Heart right ventricle (tissue), 16 donors: ENCODE data around the gene RSPO4. TPM values are rescaled to one million over a fixed set of nuclear protein-coding genes. Genes with fewer than 3 reads are reported as not detected.

ENCODE experiments used
- ATAC-seq, 8 donors: fragments of 200-7000 bp; cut with Tn5 transposase; one replicate each; pipeline ENCODE4 v1.9.1; 2020; ENCODE audit warnings: mild to moderate bottlenecking in 8 of 8, moderate library complexity in 8 of 8, moderate number of reproducible peaks in 1 of 8
- DNase-seq, 2 donors: peaks; one replicate each; pipeline ENCODE4 v3.0.0-alpha.2; 2020
- H3K27ac ChIP-seq, 10 donors: fragments of 200-600 bp; sonication (generic) in 2 of 10; one replicate each; pipeline versions ENCODE4 v1.5.0 to v1.8.0; 2020 to 2022; ENCODE audit warnings: mild to moderate bottlenecking in 3 of 10
- H3K27me3 ChIP-seq, 7 donors: fragments of 200-600 bp; one replicate each; pipeline ENCODE4 v1.8.0; 2021 to 2022; ENCODE audit warnings: mild to moderate bottlenecking in 2 of 7
- H3K36me3 ChIP-seq, 9 donors: fragments of 200-600 bp; sonication (generic) in 1 of 9; one replicate each; pipeline versions ENCODE4 v1.5.0 to v1.8.0; 2020 to 2022; ENCODE audit warnings: mild to moderate bottlenecking in 2 of 9
- H3K4me1 ChIP-seq, 9 donors: fragments of 200-600 bp; sonication (generic) in 1 of 9; one replicate each; pipeline versions ENCODE4 v1.5.0 to v1.8.0; 2020 to 2022; ENCODE audit warnings: mild to moderate bottlenecking in 4 of 9
- H3K4me3 ChIP-seq, 10 donors: fragments of 200-600 bp; sonication (generic) in 2 of 10; one replicate each; pipeline versions ENCODE4 v1.5.0 to v1.8.0; 2020 to 2022; ENCODE audit warnings: mild to moderate bottlenecking in 7 of 10, moderate library complexity in 2 of 10
- H3K9me3 ChIP-seq, 11 donors: fragments of 200-600 bp in 10 of 11; sonication (generic) in 2 of 11; one replicate each; pipeline versions ENCODE4 v1.5.0 to v1.8.0; 2013 to 2022; ENCODE audit warnings: mild to moderate bottlenecking in 2 of 11, control low read depth in 1 of 11, moderate library complexity in 1 of 11
- CTCF ChIP-seq, 9 donors: fragments of 200-600 bp; sonication (generic) in 2 of 9; IDR thresholded peaks; one replicate each; pipeline versions ENCODE4 v1.5.0 to v1.8.0; 2021 to 2022; ENCODE audit warnings: antibody characterized with exemption in 9 of 9, mild to moderate bottlenecking in 5 of 9, moderate library complexity in 1 of 9
- WGBS, 2 donors: extraction: QIAGEN DNeasy Blood & Tissue Kit; methylation state at CpG; one replicate each; pipeline ENCODE4 v1.1.7; 2013; ENCODE audit warnings: inconsistent platforms in 1 of 2; 5-methylcytosine and 5-hydroxymethylcytosine counted together
- intact Hi-C, 10 donors: fragments of 100-400 bp; cut with DNase I; formaldehyde crosslinking; loops; one replicate each; pipeline versions ENCODE4 v1.11.1 to v1.14.2; 2022
- polyA plus RNA-seq, 2 donors: library from polyadenylated mRNA; stranded (reverse); fragments of 200-250 nt; gene quantifications; one replicate each; pipeline ENCODE4 v1.2.3, GENCODE V29; 2013
- total RNA-seq, 10 donors: library from RNA; stranded (reverse); fragmentation: NEBNext Ultra II Directional in 3 of 10; extraction: Animal tissue kit (Norgen Biotek cat#: 25700) in 3 of 10; gene quantifications; one replicate each; pipeline versions ENCODE4 v1.2.1 to v1.2.4, GENCODE V29; 2021 to 2023
- donor health status: Arrhythmogenic right ventricular cardiomyopathy.
- donor health status: ischemic (EF 13 %, LVEDD 7.1; RV severe dilation, severe dysfunction).
- donor health status: healthy with polysubstance abuse.
- donor health status: DM: no; HTN: yes; CAD: no.
- donor health status: DM: no; HTN: no; CAD: no.
- donor health status: ischemic (EF 25% LVEDD 6.9; RV normal size, moderate dysfunction).
- donor health status: ischemic (EF 25% LVEDD 5.7; RV mildly dilated, moderate dysfunction).
- donor health status: healthy.
- donor health status: DM: yes; HTN: yes; CAD: no.
- donor health status: Ischemic cardiomyopathy.
- donor health status: ischemic (EF 35%, LVEDD 5.7; RV mildly dilated, moderate dysfunction).
- donor health status: nonischemic (EF 11% LVEDD 7.7; RV severe dilation, severe dysfunction).
- donor health status: DM: yes; HTN: yes; CAD: no.
- donor health status: PGD.
- donor health status: ischemic (EF 29% LVEDD 5.4; RV normal size, mild dysfunction).
- donor health status: nonischemic (EF 23%, LVEDD 6.1; RV moderate dilation, normal function).

RSPO4 gene
- total and polyA plus RNA-seq, 12 donors: 0.07 to 0.61 TPM; not detected in 10

GRCh38 chr20:1019344-1019743 is 17.2 kb upstream of the RSPO4 start:
- intact Hi-C loops: no loop called here
- no peak for DNase-seq
- TF ChIP-seq CTCF (IDR thresholded peaks at IDR 0.05): no peak

GRCh38 chr20:1017677-1018076 is 15.6 kb upstream of the RSPO4 start:
- no peak overlapping the region for H3K4me3 ChIP-seq
- H3K27ac ChIP-seq: no peak overlapping the region
- no peaks in the 10 kb centered on the region for H3K4me1 ChIP-seq
- H3K9me3 ChIP-seq: no peaks in the 10 kb centered on the region
- peaks cover 0 to 27% (median 0%) of the 10 kb centered on the region in 7 donors for H3K27me3 ChIP-seq
- WGBS, 2 donors: 50 to 68% methylated on average over 5 of the region's 5 CpGs
- no peaks in the 10 kb centered on the region for H3K36me3 ChIP-seq
- intact Hi-C loops: no loop called here
- DNase-seq (no peak), ATAC-seq (no peak)
- TF ChIP-seq CTCF (IDR thresholded peaks at IDR 0.05): no peak

More at GRCh38 chr20:1019344-1019743, 17.2 kb upstream of the RSPO4 start:
- Histone ChIP-seq H3K4me1 (no peaks in the 10 kb centered on the region), H3K27me3 (peaks cover 0 to 33% (median 0%) of the 10 kb centered on the region in 7 donors), H3K9me3 (no peaks in the 10 kb centered on the region), H3K4me3 (no peak overlapping the region), H3K36me3 (no peaks in the 10 kb centered on the region), H3K27ac (no peak overlapping the region)
- 43 to 70% methylated on average over 2 of the region's 2 CpGs for WGBS, 2 donors
- ATAC-seq: no peak

- 58 to 76% methylated on average over 1 of the region's 1 CpG for WGBS, 2 donors
- intact Hi-C loops: no loop called here
- Histone ChIP-seq H3K27ac (no peak overlapping the region), H3K9me3 (no peaks in the 10 kb centered on the region), H3K27me3 (peaks cover 0 to 15% (median 2%) of the 10 kb centered on the region in 7 donors), H3K36me3 (no peaks in the 10 kb centered on the region), H3K4me3 (no peak overlapping the region), H3K4me1 (no peaks in the 10 kb centered on the region)
- DNase-seq (no peak), ATAC-seq (no peak)
- no peak for TF ChIP-seq CTCF (IDR thresholded peaks at IDR 0.05)
These were observed 13.1 kb upstream of the RSPO4 start for GRCh38 chr20:1015181-1015580.

- Histone ChIP-seq H3K27ac (no peak overlapping the region), H3K36me3 (no peaks in the 10 kb centered on the region), H3K9me3 (no peaks in the 10 kb centered on the region), H3K4me1 (no peaks in the 10 kb centered on the region), H3K27me3 (peaks cover 0 to 22% (median 4%) of the 10 kb centered on the region in 7 donors), H3K4me3 (no peak overlapping the region)
- ATAC-seq: no peak
- 70 to 73% methylated on average over 7 of the region's 7 CpGs for WGBS, 2 donors
- intact Hi-C loops: no loop called here
- DNase-seq: no peak
- no peak for TF ChIP-seq CTCF (IDR thresholded peaks at IDR 0.05)
These were observed 12.4 kb upstream of the RSPO4 start for GRCh38 chr20:1014471-1014870.
